NT2/D1 (cell line): ENCODE measurements around the gene KCP.

ENCODE experiments used
- YY1 ChIP-seq: IDR thresholded peaks from 2 replicates; pipeline ENCODE4 v1.6.1; 2011; ENCODE audit not compliant: insufficient read length, insufficient read depth
- ZNF274 ChIP-seq: IDR thresholded peaks from 2 replicates; pipeline ENCODE4 v1.6.1; 2011; ENCODE audit warnings: mild to moderate bottlenecking, low read depth, low read length

DNA sequence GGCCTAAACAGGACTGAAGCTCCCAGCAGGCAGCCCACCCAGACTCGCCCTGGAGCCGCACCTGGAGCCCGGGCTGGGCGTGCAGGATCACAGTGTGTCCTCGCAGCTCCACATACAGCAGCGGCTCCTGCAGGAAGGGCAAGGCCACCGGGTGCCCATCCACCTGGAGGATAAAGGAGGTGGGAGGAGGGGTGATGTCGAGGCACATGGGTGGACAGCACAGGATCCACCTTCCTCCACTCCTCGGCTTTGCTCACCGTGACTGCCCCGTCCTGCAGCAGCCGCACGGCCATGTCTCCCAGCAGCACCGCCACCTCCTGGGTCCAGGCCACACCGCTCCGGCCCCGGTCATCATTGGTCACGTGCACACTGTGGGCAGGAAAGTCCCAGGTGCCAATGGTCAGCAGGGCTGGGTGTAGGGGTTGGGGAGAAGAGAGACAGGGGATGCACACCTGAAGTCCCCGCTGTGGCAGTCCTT lies 31.0 kb downstream of the KCP start:
- TF ChIP-seq YY1, result no peak
- TF ChIP-seq ZNF274, result no peak
